ENCODE measurements around the gene ARMC7. TPM values are rescaled to one million over a fixed set of nuclear protein-coding genes. Genes with fewer than 3 reads are reported as not detected.
"Not testable (repeated sequence)": the region's sequence is repeated elsewhere in the genome, so short reads cannot be mapped to it uniquely, and the experiment has no call there.

The ARMC7 gene
- polyA plus RNA-seq (ENCODE audit: insufficient read depth in 1 of 5, insufficient read length in 5 of 5, low replicate concordance in 1 of 5), result 10 to 100 TPM; 11.7 to 17.2 (median 15.1) TPM
- long read RNA-seq, donor 1, transcript ARMC7-201 (3 exons, 2,126 nt), result major isoform, 5 of 9 reads
- long read RNA-seq, donor 1, partial matches to known transcripts, result 0 of 9 reads
- long read RNA-seq, donor 1, other reads (novel, unspliced or antisense), result 0 of 9 reads
- long read RNA-seq, donor 2, partial matches to known transcripts, result 0 of 3 reads
- long read RNA-seq, donor 2, other reads (novel, unspliced or antisense), result 0 of 3 reads
- long read RNA-seq, donor 3, partial matches to known transcripts, result 0 of 4 reads
- long read RNA-seq, donor 3, other reads (novel, unspliced or antisense), result 0 of 4 reads
- long read RNA-seq, donor 4, partial matches to known transcripts, result 0 of 1 reads
- long read RNA-seq, donor 4, other reads (novel, unspliced or antisense), result 0 of 1 reads
- long read RNA-seq, donor 5, partial matches to known transcripts, result 7 of 12 reads
- long read RNA-seq, donor 5, other reads (novel, unspliced or antisense), result 0 of 12 reads
- long read RNA-seq, donor 6, partial matches to known transcripts, result 5 of 12 reads
- long read RNA-seq, donor 6, other reads (novel, unspliced or antisense), result 0 of 12 reads
- long read RNA-seq, donor 7, transcript ARMC7-201 (3 exons, 2,126 nt), result major isoform, 10 of 10 reads
- long read RNA-seq, donor 7, partial matches to known transcripts, result 0 of 10 reads
- long read RNA-seq, donor 7, other reads (novel, unspliced or antisense), result 0 of 10 reads
- long read RNA-seq, donor 8, partial matches to known transcripts, result 0 of 1 reads
- long read RNA-seq, donor 8, other reads (novel, unspliced or antisense), result 0 of 1 reads

DNA sequence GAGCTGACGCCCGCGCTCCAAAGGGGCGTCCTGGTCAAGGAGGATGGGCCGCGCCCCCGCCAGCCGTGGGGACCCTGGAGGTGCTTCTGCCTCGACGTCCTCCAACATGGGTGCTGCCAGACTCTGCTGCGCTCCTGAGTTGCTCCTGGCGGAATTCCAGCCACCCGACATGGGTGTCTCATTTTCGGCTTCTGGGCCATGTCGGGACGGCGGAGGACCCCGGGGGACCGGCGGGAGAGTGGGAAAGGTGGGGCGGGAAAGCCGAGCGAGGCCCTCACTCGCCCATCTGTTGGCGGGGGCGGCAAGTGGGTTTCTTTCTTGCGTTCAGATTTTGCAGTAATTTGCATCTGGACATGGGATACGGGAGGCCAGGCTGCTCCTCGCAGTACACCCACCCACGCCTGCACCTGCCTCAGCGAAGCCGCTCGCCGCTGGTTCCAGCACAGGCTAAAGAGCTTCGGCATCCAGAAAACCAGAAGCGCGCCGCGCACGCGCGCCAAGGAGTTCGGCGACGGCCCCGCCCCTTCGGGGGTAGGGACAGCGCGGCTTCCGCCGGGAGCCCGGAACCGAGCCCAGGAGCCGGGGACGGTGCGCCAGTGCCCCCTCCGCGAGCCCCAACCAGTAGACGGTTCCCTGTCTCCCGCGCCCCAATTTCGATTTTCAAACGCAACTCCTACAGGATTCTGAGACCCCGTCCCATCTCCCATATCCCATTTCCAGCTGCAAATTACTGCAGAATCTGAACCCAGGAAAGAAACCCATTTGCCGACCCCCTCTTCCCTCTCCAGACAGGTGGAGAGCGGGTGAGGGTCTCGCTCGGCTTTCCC is at the start of gene ARMC7:
Gene ARMC7 (plus strand): TSS at position 563 of the 827 bp plus-strand sequence. CDS start 320 bp downstream, outside the sequence.
- DNase-seq, result peak; percentile 79 to 81

DNA sequence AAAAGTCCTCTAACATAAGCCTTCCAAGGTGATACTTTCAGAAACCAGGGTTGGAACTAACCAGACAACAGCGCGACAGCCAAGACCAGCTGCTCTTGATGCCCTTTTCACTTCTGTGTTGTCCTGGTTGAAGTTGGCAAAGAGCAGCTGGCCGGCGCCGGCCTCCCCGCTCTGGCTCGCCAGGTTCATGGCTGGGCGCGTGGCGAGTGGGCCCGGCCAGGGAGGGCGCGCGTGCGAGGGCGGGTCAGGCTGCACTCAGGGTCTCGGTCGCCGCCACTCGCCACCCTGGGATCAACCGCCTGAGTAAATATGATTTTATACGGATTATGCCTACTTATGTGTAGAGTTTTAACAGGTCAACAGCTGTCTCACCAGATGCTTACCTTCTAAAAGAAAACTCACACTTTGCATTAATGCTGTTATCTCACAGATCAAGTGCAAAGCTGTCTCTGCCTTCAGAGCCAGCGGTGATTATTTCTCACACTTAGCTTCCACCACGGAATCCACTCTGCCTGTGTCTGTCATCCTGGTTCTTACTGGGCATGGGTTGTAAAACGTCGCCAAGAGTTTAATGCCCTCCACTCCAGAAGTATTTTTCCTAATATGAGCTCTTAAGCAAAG is 49.2 kb upstream of the ARMC7 start:
- DNase-seq, result no peak

DNA sequence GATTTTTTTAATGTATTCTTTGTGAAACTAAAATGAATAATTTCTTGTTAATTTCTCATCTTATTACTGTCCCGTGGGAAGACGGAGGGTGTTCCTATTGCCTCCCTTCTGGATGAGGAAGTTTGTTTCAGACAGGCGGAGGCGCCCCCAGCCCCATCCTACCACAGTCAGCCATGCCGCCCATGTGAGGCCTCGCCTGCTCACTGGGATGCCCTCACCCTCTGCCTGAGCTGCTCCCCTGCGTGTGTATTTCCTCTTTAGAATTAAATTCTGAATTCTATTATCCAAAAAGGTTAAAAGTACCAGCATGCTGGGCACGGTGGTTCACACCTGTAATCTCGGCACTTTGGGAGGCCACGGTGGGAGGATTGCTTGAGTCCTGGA is 48.7 kb upstream of the ARMC7 start:
- DNase-seq, result no peak

DNA sequence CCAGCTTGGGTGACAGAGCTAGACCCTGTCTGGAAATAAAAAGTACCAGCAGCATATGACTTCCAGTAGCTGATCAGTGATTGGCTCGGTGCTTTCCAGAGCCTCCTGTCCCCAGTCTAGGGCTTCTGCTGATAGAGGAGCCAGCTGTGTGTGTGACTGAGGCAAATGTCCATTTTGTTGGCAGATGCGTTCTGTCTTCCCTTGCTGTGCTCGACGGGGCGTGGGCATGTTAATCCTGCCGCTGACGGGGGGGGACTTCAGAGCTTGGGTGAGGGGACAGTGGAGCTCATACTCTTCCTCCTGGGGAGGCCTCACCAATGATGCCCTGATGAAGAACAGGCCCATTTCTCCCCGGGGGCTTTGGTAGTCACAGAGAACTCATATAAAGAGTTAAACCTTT is 48.2 kb upstream of the ARMC7 start:
- no peak for DNase-seq

DNA sequence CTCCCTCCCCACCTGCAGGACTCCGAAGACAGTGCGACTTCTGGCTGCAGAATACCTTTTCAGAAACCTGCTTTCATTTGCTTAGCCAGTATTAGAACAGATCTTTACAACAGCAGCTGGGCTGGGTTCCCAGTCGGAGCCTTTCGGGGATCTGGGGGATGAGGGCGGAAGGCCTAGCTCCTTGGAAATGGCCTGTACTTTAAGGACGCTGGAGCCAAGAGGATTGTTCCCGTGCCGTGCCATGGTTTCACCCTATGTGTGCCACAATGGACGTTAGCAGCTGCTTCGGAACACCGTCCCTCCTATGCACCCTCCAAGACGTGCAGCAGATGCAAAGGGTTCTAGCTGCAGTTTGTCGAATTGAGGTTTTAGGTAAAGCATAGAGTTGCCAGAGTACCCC is 46.6 kb upstream of the ARMC7 start:
- no peak for DNase-seq

DNA sequence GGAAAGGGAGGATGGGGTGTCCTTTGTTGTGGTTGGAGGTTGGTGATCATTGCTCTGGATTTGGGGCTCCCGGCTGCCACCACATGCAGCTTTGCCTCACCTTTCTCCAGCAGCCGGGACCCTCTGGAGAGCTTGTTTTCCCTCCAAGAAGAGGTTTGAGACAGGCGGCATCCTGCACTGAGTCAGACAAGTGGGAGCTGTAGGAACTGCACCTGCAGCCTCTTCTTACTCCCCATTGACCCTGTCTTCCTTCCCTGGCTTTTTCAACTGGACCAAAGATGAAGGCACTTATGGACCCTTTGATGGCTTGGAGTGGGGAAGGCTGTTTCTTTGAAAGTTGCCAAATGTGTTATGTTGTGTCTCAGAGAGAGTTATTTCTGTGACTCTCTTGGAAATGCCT is 46.1 kb upstream of the ARMC7 start:
- DNase-seq, result no peak

DNA sequence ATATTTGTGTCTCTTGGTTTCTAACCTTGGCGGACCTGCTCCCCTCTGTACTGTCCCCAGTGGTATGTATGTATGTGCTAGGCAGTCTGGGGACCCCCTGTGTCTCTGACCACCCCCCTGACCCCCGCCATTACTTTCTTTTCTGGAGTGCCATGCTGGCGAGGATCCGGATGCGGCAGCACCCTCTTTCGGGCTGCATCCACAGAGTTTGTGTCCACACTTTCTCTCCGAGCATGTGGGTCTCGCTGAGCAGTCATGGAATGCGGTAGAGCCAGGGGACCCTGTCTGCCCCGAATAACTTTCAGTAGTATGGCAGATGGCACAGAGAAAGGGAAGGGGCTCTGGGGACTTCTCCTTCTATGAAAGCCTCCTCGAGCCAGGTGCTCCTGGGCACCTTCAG is 45.7 kb upstream of the ARMC7 start:
- no peak for DNase-seq

DNA sequence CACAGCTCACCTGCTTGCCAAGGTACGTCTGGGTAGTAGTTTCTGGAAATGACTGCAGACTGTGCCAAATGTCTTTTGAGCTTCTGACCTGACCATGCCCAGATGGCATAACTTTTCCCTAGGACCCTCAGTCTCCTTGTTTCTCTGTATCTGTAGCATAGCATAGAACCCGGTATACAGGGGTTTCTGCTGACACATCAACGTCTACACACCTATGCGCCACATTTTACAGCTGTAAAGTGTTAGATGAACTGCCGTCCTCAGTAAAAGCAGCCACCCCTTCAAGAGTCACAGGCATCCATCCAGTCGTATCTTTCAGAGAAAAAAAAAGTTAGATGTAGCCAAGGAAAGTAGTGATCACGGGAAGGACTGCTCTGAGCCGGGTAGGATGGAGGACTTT is 45.3 kb upstream of the ARMC7 start:
- no peak for DNase-seq

DNA sequence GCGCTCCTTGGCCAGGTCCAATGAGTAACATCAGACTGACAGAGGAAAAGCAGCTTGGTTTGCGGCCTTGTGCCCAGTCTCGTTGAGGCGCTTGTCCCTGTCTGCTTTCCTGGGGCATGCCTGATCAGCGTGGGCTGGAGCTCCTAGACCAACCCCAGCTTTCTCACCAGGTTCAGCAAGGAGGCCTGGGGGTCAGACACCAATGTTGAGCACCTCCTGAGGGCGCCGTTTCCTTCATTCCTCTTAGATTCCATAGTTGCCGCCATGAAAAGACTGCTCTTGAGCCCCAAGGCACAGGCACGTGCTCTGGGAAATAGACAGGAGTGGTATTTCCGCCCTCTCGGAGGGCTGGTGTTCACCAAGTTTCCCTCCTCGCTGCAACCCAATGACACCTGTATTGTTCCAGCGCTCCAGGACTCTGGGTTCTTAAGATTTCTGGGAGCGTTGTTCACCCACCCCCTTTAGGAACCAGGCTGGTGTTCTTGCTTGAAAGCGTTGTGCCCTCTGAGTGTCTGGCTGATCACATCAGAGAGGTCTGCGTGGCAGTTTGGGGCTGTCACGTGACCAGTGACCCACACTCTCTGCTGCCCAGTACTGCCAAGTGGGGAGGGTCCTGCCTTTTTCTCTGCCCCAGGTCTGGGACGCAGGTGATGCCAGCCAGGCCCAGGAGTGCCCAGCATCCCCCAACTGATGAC is 44.8 kb upstream of the ARMC7 start:
- DNase-seq, result no peak

DNA sequence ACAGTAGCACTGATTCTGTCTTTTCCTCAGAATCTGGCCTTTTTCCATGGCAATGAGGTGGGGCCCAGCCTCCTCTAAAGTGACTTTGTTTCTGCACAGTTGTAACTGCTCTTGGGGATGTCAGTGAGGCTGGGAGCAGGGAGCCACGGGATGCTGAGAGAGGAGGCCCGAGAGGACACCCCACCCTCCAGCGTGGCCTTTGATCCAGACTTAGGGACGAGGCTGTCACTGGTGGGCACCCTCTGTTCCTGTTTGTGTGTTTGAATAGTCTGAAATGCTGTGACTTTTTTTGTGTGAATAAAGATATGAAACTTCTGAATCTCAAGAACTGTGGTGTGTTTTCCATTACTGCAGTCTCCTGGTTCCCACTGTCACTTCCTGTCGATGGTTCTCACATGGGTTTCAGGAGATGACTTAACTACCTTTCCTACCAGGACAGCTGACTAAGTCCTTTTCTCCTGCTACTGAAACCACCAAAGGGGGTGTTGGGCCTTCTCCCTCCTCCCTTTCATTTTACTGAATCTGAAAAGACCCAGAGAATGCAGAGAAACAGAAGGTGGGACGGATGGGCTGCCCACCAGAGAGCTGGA is 44.1 kb upstream of the ARMC7 start:
- DNase-seq, result no peak

DNA sequence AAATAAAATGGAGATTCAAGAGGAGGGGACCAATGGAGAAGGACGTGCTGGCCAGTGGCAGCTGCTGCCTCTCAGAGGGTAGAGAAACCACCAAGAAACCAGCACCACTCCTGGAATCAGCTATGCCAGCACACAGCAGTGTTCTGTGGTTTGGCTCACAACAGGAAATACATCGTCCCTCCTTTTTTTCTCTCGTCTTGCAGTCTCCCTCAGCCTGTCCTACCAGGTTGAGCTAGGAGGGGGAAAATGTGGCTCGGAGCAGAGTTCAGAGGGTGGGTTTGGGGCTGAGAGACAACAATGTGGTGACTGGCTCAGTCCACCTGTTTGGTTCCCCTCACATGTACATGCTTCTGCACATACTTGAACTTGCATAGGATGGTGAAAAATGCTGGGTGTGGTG is 41.9 kb upstream of the ARMC7 start:
- DNase-seq, result no peak

DNA sequence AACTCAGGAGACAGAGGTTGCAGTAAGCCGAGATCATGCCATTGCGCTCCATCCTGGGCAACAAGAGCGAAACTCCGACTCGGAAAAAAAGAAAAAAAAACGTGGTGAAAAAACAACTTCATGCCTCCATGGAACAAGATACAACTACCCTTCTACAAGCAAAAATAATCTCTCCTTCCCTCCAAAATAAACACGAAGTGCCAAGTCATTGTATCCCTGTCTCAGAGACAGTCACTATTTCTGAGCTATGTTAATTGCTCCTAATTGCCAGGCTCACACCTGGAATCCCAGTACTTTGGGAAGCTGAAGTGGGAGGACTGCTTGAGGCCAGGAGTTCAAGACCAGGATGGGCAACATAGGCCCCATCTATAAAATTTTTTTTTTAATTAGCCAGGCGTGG is 41.0 kb upstream of the ARMC7 start:
- no peak for DNase-seq

DNA sequence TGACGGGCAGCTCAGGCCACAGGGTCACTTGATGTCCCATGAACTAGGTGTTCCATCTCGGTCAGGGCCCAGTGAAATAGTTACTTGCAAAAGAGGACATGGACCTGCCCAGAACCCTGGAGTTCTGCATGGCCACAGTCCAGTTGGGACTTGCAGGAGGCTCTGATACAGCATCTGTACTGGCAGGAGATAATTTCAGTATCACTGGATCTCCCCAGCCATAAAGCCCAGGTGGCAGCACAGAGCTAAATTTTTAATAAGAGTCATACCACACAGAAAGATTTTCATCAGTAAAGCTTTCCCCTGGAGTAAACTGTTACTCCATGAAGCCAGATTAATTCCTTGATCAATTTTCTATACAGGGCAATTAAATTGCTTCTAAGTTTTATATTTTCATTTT is 40.0 kb upstream of the ARMC7 start:
- DNase-seq, result no peak

DNA sequence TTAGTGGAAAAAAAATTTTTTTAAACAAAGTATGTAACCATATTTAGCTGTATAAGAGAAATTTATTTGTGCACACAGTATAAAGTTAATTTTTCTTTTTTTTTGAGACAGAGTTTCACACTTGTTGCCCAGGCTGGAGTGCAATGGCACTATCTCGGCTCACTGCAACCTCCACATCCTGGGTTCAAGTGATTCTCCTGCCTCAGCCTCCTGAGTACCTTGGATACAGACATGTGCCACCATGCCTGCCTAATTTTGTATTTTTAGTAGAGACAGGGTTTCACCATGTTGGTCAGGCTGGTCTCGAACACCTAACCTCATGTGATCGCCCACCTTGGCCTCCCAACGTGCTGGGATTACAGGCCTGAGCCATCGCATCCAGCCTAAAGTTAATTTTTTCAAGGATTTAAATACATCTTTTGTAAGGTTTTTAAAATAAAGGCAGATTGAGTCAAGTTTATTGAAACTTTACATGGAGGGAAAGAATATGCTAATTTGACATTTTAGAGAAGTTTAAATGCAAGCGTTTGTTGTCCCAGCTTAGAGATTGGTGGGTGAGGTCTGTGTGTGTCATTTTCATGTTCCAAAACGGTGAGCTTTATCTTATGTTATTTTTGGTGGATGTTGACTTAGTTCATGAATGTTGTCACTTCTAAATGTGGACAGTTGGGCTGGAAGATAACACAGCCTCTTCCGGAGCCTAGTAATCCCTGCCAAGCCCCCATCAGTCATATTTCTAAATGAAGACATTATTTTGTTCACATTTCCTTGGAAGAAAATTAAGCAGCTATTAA is 38.1 kb upstream of the ARMC7 start:
- not testable (repeated sequence) for DNase-seq

DNA sequence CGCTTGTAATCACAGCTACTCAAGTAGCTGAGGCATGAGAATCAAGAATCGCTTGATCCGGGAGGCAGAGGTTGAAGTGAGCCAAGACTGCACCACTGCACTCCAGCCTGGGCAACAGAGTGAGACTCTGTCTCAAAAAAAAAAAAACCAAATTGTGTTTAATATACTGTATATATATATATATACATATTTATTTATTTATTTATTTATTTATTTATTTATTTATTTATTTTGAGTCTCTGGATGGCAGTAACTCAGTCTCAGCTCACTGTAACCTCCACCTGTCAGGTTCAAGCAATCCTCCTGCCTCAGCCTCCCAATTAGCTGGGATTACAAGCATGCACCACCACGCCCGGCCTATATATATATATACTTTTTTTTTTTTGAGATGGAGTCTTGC is 36.9 kb upstream of the ARMC7 start:
- not testable (repeated sequence) for DNase-seq

DNA sequence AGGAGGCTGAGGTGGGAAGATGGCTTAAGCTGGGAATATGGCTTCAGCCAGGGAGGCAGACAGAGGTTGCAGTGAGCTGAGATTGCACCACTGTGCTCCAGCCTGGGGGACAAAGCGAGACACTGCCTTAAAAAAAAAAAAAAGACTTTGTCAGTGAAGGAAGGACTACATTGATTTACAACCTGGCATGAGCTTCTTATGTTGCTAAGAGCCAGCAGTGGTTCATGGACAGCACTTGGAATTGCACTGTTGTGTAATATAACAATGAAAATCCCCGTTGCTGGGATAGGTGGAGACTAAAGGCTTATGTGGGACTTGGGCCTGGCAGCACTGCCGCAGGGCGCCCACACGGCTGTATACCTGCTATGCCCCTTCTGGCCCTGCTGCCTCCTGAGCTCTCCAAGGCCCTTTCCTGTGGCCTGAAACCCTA is 36.1 kb upstream of the ARMC7 start:
- no peak for DNase-seq

DNA sequence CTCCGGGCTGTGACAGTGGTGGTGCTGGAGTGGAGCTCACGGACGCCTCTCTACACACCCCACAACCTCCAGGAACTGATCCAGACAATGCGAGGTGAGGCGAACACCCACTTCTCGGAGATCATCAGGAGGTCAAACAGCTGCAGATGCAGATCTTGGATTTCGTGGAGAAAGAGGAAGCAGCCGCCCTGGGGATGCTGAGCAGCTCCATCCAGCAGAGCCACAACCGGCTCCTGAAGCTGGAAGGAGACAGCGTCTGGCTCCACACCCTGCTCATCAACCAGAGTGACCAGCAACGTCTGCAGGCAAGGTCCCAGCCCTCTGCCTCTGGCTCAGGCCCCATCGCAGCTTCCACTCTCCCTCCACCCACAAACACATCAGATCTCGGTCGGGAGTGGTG is 35.2 kb upstream of the ARMC7 start:
- DNase-seq, result no peak

DNA sequence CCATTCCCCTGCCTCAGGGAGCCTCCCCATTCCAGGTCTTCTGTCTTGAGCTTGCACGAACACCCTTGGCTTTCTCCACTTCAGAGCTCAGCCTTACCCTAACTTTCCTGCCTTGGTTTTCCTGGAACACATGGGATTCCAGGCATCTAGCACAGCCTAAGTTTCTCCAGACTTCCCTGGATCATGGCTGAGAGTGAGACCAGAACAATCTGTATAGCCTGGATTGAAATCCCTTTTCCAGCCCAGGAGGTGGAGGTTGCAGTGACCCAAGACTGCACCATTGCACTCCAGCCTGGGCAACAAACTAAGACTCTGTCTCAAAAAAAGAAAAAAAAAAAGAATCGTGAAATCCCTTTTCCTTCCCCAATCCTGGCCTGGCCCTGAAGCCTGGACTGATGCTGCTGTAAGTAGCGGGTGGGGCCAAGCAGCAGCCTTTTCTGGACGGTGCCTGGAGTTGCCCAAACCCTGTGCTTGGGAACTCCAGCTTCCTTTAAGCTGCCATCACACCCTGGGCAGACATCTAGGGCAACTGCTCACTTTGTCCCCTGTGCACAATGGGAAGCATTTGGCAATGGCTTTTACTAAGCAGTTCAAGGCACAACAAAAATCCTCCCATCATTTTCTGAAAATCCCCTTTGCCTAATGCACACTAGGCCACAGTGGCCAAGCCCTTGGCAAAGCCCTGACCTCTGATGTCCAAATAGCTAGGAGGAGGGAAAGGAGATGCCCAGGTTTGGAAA is 34.0 kb upstream of the ARMC7 start:
- DNase-seq, result no peak

DNA sequence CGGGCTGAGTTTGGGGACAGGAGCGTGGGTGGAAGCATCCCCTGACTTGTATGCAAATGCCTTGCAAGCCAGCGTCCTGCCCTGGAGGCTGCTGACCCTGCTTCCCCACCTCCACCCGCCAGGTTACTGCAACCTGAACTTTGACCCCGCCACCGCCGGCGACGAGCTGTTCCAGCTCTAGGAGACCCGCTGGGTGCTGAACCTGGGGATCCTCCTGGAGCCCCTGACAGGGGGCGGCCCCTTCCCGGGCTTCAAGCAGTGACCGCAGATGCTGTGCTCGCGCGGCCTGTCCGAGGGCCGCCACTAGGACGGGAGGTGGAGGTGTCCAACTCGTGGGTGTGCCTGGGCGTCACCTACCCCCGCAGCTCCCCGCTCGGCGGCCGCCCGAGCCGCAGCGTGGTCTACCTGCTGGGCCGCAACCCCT is 32.7 kb upstream of the ARMC7 start:
- DNase-seq, result no peak
